HEK293T (cell line): ENCODE results near the gene FUT1.
"Not testable (repeated sequence)": the region's sequence is repeated elsewhere in the genome, so short reads cannot be mapped to it uniquely, and the experiment has no call there.

ENCODE experiments used
- CTCF ChIA-PET: fragments of 350-600 bp; formaldehyde crosslinking; extraction: SDS; loops from one replicate; lab custom pipeline; 2021; ENCODE audit warnings: antibody characterized with exemption, inconsistent platforms; lab: Yijun Ruan, JAX
- POLR2A ChIA-PET: fragments of 350-600 bp; formaldehyde crosslinking; extraction: SDS; loops from one replicate; lab custom pipeline; 2020; ENCODE audit warnings: antibody characterized with exemption, inconsistent platforms; lab: Yijun Ruan, JAX
- DNase-seq: peaks from one replicate; pipeline ENCODE4 v3.0.0; 2012; ENCODE audit warnings: mixed read lengths; ENCODE audit errors: extremely low spot score
- ARNT ChIP-seq: fragments of 450-650 bp; IDR thresholded peaks from 2 replicates; pipeline ENCODE4 v1.6.1; 2017; ENCODE audit warnings: mild to moderate bottlenecking
- BHLHE40 ChIP-seq: fragments of 450-650 bp; IDR thresholded peaks from 2 replicates; pipeline ENCODE4 v1.6.1; 2016; ENCODE audit warnings: mild to moderate bottlenecking, moderate library complexity, borderline replicate concordance
- CTBP1 ChIP-seq: fragments of 450-650 bp; IDR thresholded peaks from 2 replicates; pipeline ENCODE4 v1.6.1; 2016; ENCODE audit warnings: borderline replicate concordance
- ELF4 ChIP-seq: fragments of 450-650 bp; IDR thresholded peaks from 2 replicates; pipeline ENCODE4 v1.6.1; 2017; ENCODE audit warnings: antibody characterized with exemption
- FOXA1 ChIP-seq: fragments of 450-650 bp; IDR thresholded peaks from 2 replicates; pipeline ENCODE4 v1.6.1; 2016; ENCODE audit warnings: mild to moderate bottlenecking
- FOXK2 ChIP-seq: fragments of 450-650 bp; IDR thresholded peaks from 2 replicates; pipeline ENCODE4 v1.6.1; 2016; ENCODE audit warnings: mild to moderate bottlenecking
- FOXM1 ChIP-seq: fragments of 450-650 bp; IDR thresholded peaks from 2 replicates; pipeline ENCODE4 v1.6.1; 2017; ENCODE audit warnings: mild to moderate bottlenecking, borderline replicate concordance
- HDGF ChIP-seq: fragments of 450-650 bp; IDR thresholded peaks from 2 replicates; pipeline ENCODE4 v1.6.1; 2017; ENCODE audit warnings: antibody characterized with exemption, borderline replicate concordance
- L3MBTL2 ChIP-seq: fragments of 450-650 bp; conservative IDR thresholded peaks from 2 replicates; pipeline ENCODE4 v1.6.1; 2016; ENCODE audit warnings: mild to moderate bottlenecking
- LEF1 ChIP-seq: fragments of 450-650 bp; IDR thresholded peaks from 2 replicates; pipeline ENCODE4 v1.6.1; 2017; ENCODE audit warnings: mild to moderate bottlenecking, borderline replicate concordance
- NFRKB ChIP-seq: fragments of 450-650 bp; IDR thresholded peaks from 2 replicates; pipeline ENCODE4 v1.6.1; 2016; ENCODE audit warnings: mild to moderate bottlenecking, moderate library complexity
- SP1 ChIP-seq: fragments of 450-650 bp; IDR thresholded peaks from 2 replicates; pipeline ENCODE4 v1.6.1; 2017
- SUZ12 ChIP-seq: fragments of 450-650 bp; IDR thresholded peaks from 2 replicates; pipeline ENCODE4 v1.6.1; 2016; ENCODE audit warnings: mild to moderate bottlenecking
- TARDBP ChIP-seq: fragments of 450-650 bp; IDR thresholded peaks from 2 replicates; pipeline ENCODE4 v1.6.1; 2016
- ZNF384 ChIP-seq: fragments of 450-650 bp; IDR thresholded peaks from 2 replicates; pipeline ENCODE4 v1.6.1; 2016
- TF ChIP-seq, protein P1 (sequence below): fragments of 450-650 bp; IDR thresholded peaks from 2 replicates; pipeline ENCODE4 v1.6.1; 2016

The FUT1 gene

DNA sequence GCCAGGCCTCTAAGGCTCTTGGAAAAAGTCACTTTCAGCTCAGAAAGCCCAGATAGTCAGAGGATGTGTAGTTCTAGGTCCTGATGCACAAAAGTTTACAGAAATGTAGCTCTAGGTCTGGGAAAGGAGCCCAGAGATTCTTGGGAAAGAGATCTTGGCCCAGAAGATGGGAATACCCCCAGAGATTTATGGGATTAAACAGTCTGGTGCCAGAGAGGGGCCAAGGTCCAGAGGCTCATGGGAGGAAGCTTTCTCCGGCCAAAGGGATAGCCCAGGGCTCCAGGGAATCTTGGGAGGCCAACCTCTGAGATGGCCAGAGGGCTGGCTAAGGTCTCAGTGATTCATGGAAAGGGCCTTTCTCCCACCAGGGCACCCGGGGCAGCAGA lies 43.2 kb upstream of the FUT1 start:
- no peak for DNase-seq
- ChIA-PET CTCF (interaction anchor here (0.5 to 1.6 kb wide), 16 partner anchors 12 to 345 kb away, joined by 3 to 10 read pairs (median 4); partner anchors contain the start of gene BCAT2), POLR2A (interaction anchor here (0.5 to 2.2 kb wide), 9 partner anchors 9 to 181 kb away, joined by 3 to 14 read pairs (median 3); partner anchors contain the start of genes BCAT2, CA11 and FAM83E)
- no peak for TF ChIP-seq LEF1
- TF ChIP-seq, protein P1, sequence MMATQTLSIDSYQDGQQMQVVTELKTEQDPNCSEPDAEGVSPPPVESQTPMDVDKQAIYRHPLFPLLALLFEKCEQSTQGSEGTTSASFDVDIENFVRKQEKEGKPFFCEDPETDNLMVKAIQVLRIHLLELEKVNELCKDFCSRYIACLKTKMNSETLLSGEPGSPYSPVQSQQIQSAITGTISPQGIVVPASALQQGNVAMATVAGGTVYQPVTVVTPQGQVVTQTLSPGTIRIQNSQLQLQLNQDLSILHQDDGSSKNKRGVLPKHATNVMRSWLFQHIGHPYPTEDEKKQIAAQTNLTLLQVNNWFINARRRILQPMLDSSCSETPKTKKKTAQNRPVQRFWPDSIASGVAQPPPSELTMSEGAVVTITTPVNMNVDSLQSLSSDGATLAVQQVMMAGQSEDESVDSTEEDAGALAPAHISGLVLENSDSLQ: no peak
- TF ChIP-seq ARNT: no peak
- TF ChIP-seq ELF4: no peak
- TF ChIP-seq HDGF: no peak
- TF ChIP-seq FOXK2: no peak
- no peak for TF ChIP-seq CTBP1
- no peak for TF ChIP-seq L3MBTL2

DNA sequence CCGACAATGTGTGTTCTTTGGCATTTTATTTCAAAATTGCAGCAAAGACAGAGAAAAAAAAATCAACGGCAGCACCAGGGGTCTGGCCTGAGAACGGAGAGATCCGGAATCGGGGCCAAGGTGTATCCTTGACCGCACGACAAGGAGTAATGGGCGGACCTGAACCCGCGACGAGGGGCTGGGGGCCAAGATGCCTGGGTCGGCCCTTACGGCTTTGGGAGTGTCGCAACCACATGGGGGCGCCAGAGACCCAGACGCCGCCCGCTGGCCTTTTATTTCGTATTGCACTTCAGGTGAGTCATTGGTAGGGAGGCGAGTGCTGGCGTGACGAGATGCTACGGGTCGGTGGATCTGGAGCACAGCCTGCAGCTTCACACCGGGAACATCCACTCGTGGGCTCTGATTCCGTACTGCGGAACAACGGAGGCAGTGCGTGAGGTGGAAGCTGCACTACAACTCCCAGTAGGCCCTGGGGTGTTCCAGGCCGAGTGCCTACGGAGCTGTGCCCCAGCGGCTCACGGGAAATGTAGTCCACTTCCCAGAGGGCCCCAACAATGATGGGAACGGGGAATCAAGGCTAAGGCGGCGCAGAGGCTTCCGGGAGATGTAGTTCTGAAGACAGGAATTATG lies 42.7 kb upstream of the FUT1 start:
- ChIA-PET CTCF (interaction anchor here (0.5 to 1.6 kb wide), 17 partner anchors 12 to 346 kb away, joined by 3 to 10 read pairs (median 3); partner anchors contain the start of gene BCAT2), POLR2A (interaction anchor here (0.5 to 2.2 kb wide), 10 partner anchors 9 to 180 kb away, joined by 3 to 14 read pairs (median 3); partner anchors contain the start of genes BCAT2, CA11 and FAM83E)
- DNase-seq: peak; percentile 92
- TF ChIP-seq L3MBTL2: peak; percentile 84
- TF ChIP-seq HDGF: no peak
- TF ChIP-seq ARNT: no peak
- no peak for TF ChIP-seq SP1
- TF ChIP-seq FOXA1: no peak
- TF ChIP-seq ZNF384: no peak
- no peak for TF ChIP-seq FOXM1
- TF ChIP-seq, protein P1: no peak
- peak; percentile 99 for TF ChIP-seq SUZ12
- TF ChIP-seq LEF1: no peak
- no peak for TF ChIP-seq NFRKB
- TF ChIP-seq BHLHE40: no peak
- peak; percentile 88 for TF ChIP-seq ELF4
- TF ChIP-seq FOXK2: no peak
- no peak for TF ChIP-seq CTBP1
- no peak for TF ChIP-seq TARDBP

DNA sequence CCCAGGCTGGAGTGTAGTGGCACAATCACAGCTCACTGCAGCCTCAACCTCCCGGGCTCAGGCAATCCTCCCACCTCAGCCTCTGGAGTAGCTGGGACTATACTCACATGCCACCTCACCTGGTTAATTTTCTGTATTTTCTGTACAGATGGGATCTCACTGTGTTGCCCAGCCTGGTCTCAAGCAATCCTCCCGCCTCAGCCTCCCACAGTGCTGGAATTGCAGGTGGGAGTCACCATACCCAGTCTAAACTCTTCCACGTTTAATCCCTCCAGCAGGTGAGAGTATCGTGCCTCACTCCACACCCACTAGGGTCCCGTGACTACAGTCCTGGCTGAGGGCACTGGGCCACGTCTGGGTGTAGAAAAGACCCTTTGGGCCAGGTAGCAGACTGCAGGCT lies 41.9 kb upstream of the FUT1 start:
- CTCF ChIA-PET: interaction anchor here (0.7 kb wide), 1 partner anchor 233 kb away, joined by 3 read pairs; no protein-coding TSS in a partner anchor
- DNase-seq: no peak
- TF ChIP-seq NFRKB: no peak
- no peak for TF ChIP-seq LEF1
- TF ChIP-seq SP1: no peak
- TF ChIP-seq FOXK2: no peak
- TF ChIP-seq ZNF384: no peak
- TF ChIP-seq, protein P1: no peak
- TF ChIP-seq L3MBTL2: no peak
- TF ChIP-seq FOXA1: no peak
- TF ChIP-seq ARNT: no peak
- TF ChIP-seq CTBP1: no peak
- TF ChIP-seq ELF4: no peak
- TF ChIP-seq FOXM1: no peak
- no peak for TF ChIP-seq SUZ12
- no peak for TF ChIP-seq TARDBP
- TF ChIP-seq BHLHE40: no peak
- TF ChIP-seq HDGF: no peak
- POLR2A ChIA-PET: no interaction called here

DNA sequence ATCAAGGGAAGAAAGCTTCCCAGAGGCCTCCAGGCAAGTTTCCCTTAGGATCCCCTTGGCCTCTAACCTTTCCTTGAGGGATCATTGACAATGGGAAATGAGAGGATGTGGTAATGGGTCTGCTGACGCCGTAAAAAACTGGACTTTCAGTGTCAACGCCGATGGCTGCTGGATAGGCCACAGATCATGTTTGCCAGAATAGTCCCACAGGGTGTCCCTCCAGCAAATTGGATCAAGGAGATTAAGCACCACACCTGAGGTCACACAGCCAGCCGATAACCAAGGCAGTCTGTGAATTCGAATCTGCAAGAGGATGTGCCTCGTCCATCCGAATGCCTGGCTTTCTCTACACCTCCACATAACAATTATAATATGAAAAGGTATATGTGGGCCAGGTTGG lies 40.8 kb upstream of the FUT1 start:
- DNase-seq: no peak
- POLR2A ChIA-PET: no interaction called here
- CTCF ChIA-PET: no interaction called here

DNA sequence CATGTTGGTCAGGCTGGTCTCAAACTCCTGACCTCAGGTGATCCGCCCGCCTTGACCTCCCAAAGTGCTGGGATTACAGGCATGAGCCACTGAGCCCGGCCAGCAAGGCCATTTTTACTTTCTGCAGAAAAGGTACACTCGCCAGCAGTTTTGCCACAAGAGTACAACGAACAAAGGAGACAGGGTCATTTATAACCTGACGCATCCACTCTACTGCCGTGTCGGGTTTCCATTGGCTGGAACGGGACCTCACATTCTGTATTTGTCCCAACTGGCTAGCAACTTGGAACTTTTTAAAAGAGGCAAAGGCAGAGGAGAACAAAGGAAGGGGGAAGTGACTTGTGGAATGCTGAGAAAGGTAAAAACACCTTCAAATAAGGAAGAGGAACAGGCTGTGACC lies 34.9 kb upstream of the FUT1 start:
- DNase-seq, POLR2A ChIA-PET: not testable (repeated sequence)
- CTCF ChIA-PET: interaction anchor here (0.6 to 2.0 kb wide), 6 partner anchors 16 to 232 kb away, joined by 3 to 24 read pairs (median 4); no protein-coding TSS in a partner anchor

More for the DNA sequence above, 40.8 kb upstream of the FUT1 start:
- TF ChIP-seq ELF4: no peak
- no peak for TF ChIP-seq ARNT
- TF ChIP-seq NFRKB: no peak
- no peak for TF ChIP-seq HDGF

DNA sequence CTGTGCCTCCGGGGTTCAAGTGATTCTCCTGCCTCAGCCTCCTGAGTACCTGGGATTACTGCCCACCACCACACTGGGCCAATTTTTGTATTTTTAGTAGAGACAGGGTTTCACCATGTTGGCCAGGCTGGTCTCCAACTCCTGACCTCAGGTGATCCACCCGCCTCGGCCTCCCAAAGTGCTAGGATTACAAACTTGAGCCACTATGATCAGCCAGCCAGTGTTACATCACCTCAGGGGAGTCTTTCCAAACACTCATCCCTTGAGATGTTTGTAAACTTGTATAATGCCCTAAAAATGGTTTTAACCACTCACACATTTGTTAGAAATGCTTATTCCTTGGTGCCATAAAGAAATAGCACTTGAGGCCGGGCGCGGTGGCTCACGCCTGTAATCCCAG lies 34.0 kb upstream of the FUT1 start:
- DNase-seq, CTCF ChIA-PET, POLR2A ChIA-PET: not testable (repeated sequence)

DNA sequence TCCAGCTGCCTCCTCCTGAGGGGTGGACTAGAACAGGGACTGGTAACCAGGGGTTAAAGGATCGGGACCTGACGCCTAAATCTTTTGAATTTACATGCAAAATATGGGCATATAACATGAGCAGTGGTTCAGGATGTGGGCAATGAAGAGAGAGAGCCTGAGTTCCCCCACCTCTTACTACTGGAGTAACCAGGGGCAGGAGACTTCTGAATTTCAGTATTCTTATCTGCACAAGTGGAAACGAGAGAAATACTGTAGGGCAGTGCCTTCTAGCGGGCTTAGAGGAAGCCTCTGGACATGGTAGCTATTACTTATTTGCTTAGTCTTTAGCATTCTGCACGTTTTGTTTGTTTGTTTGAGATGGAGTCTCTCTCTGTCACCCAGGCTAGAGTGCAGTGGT lies 32.1 kb upstream of the FUT1 start:
- DNase-seq: no peak
- ChIA-PET POLR2A (interaction anchor here (0.9 to 1.8 kb wide), 3 partner anchors 29 to 139 kb away, joined by 3 to 4 read pairs (median 4); partner anchors contain the start of gene FGF21), CTCF (interaction anchor here (1.0 to 1.2 kb wide), 2 partner anchors 58 to 110 kb away, joined by 3 read pairs; no protein-coding TSS in a partner anchor)
- TF ChIP-seq FOXK2: no peak
- no peak for TF ChIP-seq BHLHE40
- TF ChIP-seq ELF4: no peak
- TF ChIP-seq L3MBTL2: no peak
- TF ChIP-seq FOXM1: no peak
- TF ChIP-seq, protein P1: no peak
- TF ChIP-seq LEF1: no peak
- no peak for TF ChIP-seq SP1
- TF ChIP-seq TARDBP: no peak
- no peak for TF ChIP-seq FOXA1
- TF ChIP-seq SUZ12: no peak
- TF ChIP-seq HDGF: no peak
